ENCODE measurements around the gene LAIR2.

Gene LAIR2, protein sequence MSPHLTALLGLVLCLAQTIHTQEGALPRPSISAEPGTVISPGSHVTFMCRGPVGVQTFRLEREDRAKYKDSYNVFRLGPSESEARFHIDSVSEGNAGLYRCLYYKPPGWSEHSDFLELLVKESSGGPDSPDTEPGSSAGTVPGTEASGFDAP

DNA sequence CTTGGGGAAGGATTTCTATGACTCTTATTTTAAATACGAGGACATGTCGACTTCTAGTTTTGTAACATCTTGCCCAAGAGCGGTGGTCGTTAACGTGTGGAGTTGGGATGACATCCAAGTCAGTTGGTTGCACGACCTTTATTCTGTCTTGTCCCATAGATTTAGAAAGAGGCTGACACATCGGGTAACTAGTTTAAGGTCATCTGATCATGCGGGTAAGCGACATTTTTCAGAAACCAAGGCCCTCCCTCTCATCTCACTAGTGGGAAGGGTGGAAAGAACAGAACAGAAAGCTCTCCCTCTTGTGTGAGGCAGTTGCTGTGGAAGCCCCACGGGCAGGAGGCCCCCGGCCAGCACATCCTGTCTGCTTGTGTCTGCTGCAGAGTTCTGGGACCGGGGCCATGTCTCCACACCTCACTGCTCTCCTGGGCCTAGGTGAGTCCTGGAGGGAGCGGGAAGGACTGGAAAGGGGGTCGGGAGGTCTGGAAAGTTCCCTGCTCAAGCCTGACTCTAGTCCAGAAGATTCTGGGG is at the start of gene LAIR2:
Gene LAIR2 (plus strand): TSS at position 314 of the 531 bp plus-strand sequence. CDS start 88 bp downstream, at position 402.
- no peak for DNase-seq

DNA sequence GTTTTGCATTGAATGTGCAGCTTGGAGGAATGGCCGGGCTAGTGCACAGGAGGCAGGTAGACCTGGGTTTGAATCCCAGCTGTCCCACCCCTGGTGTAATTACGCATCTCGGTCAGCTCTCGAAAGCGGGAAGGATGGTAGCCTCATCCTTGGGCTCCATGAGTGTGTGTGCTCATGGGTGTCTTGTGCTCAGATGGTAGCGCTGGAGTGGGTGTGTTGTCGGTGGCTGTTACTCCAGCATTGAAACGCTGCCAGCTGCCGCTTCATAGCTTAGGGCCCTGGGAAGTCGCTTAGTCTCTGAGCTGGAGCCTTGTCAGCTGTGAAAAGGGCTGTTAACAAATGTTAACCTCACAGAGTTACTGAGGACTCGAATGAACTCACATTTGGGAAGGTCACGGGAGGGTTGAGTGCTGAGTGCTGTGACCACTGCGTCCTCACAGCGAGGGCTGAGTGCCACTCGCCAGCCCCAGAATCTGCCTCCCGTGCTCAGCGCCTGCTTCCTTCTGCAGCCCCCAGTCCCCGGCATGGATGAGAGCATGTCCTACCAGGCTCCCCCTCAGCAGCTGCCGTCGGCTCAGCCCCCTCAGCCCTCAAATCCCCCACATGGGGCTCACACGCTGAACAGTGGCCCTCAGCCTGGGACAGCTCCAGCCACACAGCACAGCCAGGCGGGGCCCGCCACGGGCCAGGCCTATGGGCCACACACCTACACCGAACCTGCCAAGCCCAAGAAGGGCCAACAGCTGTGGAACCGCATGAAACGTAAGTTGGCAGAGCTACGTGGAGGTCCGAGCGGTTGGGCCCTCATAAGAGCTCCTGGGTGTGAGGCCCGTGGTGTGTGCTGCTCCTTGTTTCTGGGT is 48.5 kb upstream of the LAIR2 start:
- DNase-seq = no peak

DNA sequence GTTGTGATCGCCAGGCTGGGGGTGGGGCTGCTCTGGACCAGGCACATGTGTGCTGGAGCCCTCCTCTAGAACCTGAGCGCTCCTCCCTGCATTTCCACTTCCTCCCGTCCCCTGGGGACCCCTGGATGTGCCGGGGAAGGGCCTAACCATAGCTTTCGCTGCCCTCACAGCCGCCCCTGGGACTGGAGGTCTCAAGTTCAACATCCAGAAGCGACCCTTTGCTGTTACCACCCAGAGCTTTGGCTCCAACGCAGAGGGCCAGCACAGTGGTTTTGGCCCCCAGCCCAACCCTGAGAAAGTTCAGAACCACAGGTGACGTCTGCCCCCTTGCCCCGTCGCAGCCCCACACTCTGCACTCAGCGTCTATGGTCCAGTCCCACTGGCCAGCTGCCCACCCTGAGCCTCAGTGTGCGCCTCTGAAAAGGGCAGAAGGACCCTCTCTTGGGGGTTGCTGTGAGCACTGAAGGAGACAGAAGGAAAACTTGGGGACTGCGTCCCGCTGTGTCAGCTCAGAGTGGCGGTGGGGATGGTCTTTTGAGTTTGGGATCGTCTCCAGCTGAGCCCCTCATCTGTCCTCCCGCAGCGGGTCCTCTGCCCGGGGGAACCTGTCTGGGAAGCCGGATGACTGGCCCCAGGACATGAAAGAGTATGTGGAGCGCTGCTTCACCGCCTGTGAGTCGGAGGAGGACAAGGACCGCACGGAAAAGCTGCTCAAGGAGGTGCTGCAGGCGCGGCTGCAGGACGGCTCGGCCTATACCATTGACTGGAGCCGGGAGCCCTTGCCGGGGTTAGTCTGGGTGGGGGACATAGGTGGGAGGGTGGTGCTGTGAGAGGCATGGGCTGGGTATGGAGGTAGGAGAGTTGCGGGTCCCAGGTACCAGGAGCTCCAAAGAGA is 47.6 kb upstream of the LAIR2 start:
- DNase-seq = no peak

DNA sequence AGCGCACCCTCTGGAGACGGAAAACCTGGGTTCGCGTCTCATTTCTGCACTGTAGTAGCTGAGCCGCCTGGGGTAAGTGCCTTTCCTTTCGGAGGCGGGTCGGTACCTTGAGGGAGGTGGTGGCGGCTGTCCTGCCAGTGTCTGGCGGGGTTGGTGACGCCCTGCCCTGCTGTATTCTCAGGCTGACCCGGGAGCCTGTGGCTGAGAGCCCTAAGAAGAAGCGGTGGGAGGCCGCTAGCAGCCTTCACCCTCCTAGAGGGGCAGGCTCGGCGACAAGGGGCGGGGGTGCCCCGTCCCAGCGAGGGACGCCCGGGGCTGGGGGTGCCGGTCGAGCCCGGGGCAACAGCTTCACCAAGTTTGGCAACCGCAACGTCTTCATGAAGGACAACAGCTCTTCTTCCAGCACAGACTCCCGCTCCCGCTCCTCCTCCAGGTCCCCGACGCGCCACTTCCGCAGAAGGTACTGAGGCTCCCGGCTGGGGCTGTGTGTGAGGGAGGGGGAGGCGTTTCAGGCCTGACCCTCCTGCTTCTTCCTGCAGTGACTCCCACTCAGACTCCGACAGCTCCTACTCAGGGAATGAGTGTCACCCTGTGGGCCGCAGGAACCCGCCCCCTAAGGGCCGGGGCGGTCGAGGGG is 46.7 kb upstream of the LAIR2 start:
- no peak for DNase-seq

DNA sequence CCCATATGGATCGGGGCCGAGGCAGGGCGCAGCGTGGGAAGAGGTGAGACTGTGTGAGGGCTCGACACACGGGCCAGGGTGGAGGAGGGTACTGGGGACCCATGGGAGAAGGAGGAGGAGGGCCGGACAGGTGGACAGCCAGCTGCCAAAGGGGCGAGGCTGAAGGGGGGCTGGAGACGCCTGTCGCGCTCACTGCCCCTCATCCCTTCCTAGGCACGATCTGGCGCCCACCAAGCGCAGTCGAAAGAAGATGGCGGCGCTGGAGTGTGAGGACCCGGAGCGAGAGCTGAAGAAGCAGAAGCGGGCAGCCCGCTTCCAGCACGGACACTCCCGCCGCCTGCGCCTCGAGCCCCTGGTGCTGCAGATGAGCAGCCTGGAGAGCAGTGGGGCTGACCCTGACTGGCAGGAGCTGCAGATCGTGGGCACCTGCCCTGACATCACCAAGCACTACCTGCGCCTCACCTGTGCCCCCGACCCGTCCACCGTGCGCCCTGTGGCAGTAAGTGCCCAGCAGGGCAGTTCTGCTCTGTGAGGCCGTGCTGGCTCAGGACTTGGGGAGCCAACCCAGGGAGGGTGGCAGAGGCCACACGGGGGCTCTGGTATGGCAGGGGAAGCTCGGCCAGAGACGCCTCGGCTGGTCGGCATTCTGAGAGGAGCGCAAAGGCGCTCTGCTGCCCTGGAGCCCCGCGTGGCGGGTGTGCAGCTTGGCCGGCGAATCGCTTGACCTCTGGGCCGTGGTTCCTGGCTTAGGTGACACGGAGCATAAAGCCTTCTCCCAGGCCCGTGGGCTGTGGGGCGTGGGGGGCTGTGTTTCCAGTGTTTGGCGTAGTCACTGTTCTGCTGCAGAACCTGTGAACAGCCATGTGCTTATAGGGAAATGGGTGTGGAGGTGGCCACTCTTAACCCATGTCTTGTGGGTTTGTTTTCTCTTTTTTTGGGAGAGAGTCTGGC is 45.9 kb upstream of the LAIR2 start:
- DNase-seq = no peak

DNA sequence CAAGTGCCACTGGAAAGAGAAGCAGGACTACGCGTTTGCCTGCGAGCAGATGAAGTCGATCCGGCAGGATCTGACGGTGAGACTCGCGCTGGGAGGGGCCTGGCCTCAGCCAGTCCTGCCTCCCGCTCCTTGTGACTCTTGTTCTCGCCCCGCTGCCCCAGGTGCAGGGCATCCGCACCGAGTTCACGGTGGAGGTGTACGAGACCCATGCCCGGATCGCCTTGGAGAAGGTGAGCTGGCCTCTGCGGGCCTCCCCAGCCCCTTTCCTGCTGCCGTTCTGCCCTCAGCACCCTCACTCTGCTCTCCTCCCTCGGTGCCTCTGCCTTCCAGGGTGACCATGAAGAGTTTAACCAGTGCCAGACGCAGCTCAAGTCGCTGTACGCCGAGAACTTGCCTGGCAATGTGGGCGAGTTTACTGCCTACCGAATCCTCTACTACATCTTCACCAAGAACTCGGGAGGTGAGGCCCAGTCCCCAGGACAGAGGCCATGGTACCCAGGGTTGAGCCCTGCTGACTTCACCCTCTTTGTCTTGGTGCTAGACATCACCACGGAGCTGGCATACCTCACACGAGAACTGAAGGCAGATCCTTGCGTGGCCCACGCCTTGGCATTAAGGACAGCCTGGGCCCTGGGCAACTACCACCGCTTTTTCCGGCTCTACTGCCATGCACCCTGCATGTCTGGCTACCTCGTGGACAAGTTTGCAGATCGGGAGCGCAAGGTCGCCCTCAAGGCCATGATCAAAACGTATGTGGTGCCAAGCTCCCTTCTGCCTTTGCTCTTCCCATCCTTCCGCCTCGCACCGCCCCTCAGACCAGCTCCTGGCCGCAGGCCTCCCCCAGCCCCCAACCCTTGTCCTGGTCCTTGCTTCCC is 44.6 kb upstream of the LAIR2 start:
- DNase-seq = no peak

DNA sequence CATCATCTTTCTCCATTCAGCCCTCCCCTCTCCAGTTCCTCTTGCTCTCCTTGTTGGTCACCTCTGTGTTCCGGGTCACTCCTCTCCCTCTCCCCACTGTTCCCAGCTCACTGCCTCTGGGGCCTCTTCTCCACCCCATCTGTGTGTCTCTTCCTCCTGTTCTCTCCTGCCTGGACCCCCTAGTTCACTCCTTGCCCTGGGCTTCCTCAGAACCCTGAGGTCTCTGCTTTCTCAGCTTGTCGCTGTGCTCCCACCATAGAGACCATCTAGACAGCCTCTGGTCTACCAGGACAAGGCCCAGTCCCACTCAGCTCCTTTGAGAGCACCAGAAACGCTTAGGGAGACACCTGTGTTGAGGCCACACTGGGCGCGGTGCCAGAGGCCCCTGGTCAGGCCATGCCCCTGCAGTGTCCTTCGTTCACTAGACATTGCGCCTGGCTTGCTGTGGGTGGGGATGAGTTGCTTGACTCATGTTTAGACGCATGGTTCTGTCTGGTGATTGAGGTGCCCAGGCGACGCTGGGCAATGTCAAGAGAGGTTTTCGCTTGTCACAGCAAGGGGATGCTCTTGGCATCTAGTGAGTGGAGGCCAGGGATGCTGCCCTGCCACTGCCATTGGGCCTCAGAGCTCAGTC is 43.9 kb upstream of the LAIR2 start:
- no peak for DNase-seq

DNA sequence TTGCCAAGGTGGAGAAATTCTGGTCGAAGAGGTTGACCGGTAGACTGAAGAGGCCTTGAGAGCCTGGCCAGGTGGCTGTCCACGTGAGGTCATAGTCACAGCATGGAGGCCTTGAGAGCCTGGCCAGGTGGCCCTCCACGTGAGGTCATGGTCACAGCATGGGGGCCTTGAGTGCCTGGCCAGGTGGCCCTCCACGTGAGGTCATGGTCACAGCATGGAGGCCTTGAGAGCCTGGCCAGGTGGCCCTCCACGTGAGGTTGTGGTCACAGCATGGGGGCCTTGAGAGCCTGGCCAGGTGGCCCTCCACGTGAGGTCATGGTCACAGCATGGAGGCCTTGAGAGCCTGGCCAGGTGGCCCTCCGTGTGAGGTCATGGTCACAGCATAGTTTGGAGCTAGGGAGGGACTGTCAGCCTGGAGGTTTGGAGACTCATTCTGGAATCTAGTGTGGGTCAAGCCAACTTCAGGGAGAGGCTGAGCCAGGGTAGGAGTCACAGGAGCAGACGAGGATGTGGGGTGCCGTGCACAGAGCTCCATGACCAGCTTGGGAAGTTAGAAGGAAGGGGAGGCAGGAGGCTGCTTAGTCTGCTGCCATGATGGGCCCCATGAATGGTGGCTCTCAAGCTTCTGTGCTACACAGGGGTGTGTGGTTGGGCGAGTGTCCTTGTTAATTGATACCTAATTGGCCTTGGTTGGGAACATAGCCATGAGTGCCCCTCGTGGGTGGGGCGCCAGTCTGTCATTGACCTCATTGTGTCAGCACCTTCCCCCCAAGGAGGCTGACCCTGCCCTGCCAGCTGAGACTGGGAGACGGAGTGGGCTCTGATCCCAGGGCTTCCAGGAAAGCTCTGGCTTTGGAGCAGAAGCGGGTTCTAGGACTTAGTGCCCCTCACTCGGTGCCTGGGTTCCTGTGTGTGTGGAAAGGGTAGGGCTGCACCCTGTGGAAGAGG is 43.1 kb upstream of the LAIR2 start:
- DNase-seq = no peak

DNA sequence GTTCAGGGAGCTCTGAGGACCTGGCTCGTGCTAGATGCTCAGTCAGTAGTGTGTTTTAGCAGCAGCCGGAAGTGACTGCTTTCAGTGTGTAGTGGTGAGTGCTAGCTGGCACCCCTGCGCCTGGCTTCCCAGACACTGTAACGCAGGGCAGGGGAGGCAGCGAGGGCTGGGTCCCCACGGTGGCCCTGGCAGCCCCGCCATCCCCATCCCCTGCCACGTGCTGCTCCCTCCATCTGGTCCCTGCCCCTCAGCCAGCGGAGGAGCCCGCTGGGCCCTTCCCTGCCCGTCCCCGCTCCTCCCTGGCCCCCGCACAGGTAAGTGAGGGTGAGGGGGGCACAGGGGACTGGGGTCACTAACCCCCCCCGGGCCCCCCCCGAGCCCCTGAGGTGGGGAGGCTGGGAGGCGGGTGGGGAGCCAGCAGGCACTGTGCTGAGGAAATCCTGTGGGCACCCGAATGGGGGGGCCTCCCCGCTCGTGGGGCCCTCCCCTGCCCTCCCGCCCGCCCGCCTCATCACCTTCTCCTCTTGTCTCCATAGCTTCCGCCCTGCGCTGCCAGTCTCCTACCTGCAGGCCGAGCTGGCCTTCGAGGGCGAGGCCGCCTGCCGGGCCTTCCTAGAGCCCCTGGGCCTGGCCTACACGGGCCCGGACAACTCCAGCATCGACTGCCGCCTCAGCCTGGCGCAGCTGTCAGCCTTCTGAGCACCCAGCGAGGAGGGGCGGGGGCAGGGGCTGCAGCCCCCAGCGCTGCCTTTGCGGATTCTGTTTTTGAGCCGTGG is 42.2 kb upstream of the LAIR2 start:
- DNase-seq = no peak

DNA sequence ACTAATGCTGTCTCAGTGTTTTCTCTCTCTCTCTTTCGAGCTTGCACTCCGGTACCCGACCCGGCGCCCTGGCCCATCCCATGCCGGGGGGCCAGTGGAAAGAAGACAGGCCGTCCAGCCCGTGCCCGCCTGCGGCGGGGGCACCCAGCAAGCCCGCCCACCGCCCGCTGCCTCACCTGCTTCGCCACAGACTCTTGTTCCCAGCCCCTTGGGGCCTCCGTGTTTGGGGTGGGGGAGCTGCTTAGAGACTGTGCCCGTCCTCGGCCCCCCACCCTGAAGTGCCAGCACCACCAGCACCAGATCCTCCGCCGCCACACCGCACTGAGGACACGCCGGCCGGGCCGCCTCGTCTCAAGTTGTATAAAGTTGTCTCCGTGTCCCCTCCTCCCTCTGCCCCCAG is 41.4 kb upstream of the LAIR2 start:
- DNase-seq = no peak

DNA sequence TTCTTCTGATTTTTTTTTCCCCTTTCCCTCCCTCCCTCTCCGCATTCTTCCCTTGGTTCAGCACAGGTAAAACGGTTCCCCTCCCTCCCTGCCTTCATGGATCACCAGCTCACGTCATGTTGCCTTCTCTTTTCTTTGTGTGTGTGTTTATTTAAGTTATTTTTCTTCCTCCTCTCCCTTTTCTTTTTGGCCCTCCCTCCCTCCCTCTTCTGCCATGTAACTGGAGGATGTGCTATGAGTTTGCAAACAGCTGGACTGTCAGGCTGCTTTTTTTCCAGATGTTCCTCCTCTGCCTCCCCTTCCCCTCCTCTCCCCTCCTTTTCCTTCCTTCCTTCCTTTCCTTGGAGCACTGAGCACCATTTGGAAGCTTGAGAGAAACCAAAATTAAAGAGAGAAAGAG is 41.0 kb upstream of the LAIR2 start:
- DNase-seq = no peak

DNA sequence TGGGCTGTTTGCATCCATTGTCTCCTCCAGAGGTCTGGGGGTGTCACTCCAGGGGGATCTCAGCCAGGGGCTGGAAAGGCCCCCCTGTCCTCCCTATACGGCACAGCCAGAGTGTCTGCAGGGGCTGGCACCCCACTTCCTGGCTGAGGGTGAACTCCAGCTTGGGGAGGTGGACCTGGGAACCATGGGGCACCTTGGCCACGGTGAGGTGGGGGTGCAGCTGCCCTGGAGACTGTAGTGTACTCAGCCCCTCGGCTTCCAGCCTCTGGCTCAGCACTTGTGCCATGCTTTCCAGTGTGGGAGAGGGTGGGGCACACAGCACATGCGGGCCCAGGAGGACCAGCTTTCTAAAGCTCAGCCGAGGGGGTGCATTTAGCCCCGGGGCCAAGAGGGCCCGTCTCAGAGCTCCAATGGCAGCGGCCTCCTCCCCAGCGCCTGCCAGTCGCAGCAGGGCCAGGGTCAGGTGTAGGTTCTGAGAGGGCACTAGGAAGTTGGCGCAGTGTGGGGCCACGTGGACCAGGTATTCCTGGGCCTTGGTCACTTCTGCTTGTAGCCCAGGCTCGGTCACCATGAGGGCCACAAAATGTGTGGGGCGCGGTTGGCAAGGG is 40.5 kb upstream of the LAIR2 start:
- DNase-seq = no peak

DNA sequence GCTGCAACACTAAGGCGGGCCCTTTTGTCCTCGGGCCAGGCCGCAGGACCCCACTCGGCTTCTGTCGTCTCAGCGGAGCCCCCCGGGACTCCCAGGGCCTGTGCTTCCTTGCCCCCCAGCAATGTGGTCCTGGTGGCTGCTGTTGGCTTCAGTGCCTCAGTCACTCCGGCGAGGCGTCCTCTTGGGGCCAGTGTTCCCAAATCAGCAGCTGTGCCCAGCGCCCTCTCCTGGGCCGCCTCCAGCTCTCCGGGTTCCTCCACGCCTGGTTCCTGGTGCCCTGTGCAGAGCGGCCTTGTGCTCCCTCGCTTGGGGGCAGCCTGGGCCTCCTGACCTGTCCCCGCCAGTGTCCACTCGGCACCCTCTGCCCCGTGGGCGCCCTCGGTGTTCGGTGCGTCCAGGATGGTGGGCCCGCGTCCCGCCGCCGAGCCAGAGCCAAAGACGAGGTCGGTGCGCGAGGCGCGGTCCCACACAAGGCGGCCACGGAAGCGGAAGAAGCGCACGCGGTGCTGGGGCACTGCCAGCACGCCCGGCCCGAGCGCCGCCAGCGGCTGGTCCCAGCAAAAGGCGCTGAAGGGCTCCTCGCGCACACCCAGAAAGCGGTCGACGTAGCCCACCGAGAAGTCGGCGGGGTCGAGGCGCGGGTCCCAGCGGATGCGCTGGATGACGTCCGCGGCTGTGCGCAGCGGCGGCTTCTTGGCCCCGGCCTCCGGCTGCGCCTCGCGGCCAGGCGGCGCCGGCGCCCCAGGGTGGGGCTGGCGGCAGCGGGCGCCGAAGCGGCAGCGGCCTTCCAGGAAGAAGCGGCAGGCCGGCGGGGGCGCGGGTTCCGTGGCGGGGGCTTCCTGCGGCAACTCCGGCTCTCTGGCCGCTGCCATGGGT is 39.7 kb upstream of the LAIR2 start:
- peak; percentile 84 for DNase-seq

DNA sequence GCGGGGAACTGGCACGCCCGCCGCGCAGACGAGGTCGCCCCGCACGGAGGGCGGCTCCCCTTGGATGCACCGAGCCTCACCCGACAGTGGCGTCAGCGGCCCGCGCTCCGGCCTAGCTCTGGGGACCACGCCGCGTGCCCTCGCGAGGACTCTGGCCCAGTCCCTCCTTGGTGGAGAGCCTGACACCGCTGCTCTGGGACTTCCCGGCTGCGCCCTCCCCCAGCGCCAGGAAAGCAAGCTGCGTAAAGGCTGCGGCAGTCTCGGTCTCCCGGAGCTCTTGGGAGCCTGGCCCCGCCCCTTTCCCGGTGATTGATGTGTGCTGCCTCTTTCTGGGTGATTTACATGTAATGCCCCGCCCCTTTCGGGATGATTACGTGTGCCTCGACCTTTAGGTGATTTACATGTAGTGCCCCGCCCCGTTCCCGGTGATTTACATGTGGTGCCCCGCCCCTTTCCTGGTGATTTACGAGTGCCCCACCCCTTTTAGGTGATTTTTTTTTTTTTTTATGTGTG is 39.0 kb upstream of the LAIR2 start, which contains the start of gene LENG9:
Gene LENG9 (minus strand): TSS at position 248 of the 513 bp plus-strand sequence. CDS start 252 bp downstream, outside the sequence.
- DNase-seq = peak; percentile 100

DNA sequence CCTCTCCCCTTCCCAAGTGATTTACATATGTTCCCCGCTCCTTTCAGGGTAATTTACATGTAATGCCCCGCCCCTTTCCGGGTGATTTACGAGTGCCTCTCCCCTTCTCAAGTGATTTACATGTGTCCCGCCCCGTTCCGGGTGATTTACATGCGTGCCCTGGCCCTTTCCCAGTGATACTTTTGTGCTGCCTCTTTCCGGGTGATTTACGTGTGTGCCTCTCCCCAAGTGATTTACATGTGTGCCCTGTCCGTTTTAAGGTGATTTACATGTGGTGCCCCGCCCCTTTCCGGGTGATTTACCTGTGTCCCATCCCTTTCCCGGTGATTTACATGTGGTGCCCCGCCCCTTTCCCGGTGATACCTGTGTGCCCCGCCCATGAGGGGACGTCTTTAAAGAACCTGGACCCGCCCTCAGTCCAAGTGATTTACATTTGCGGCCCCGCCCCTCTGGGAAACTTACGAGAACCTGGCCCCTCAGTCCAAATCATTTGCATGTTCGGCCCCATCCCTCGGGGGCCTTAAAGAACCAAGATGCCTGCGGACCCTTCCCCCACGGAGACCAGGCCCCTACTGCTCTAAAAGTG is 38.5 kb upstream of the LAIR2 start:
- DNase-seq = peak; percentile 96
